ENCODE data around the gene UCP3. TPM values are rescaled to one million over a fixed set of nuclear protein-coding genes. Genes with fewer than 3 reads are reported as not detected.
"Not testable (repeated sequence)": the region's sequence is repeated elsewhere in the genome, so short reads cannot be mapped to it uniquely, and the experiment has no call there.

Gene UCP3
- polyA plus RNA-seq, 1 experiment = 0.77 TPM

DNA sequence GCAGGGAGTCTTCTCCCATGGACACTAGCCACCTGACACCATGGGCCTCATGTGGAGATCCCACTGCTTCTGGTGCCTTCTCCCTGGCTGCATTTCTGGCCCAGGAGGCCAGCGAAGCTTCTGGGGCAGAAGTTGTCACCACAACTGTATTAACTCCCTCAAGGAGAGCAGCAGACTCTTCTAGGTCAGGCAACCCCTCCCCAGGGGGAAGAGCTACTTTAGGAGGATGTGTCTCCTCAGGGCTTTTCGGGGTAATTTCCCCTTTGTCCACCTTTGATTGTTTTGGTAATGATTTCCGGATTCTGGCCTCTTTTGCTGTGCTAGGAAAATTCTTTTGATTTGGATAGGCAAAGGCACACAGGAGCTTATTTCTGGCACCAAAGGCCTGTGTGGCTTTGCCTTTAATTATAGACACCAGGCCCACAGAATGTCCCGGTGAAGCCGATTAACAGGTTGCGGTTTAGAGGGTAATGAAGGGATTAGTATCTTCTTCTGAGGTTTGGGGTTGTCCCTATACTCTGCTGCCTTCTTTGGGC, 17.3 kb downstream of the UCP3 start:
- TF ChIP-seq, protein P1, sequence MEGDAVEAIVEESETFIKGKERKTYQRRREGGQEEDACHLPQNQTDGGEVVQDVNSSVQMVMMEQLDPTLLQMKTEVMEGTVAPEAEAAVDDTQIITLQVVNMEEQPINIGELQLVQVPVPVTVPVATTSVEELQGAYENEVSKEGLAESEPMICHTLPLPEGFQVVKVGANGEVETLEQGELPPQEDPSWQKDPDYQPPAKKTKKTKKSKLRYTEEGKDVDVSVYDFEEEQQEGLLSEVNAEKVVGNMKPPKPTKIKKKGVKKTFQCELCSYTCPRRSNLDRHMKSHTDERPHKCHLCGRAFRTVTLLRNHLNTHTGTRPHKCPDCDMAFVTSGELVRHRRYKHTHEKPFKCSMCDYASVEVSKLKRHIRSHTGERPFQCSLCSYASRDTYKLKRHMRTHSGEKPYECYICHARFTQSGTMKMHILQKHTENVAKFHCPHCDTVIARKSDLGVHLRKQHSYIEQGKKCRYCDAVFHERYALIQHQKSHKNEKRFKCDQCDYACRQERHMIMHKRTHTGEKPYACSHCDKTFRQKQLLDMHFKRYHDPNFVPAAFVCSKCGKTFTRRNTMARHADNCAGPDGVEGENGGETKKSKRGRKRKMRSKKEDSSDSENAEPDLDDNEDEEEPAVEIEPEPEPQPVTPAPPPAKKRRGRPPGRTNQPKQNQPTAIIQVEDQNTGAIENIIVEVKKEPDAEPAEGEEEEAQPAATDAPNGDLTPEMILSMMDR (IDR thresholded peaks at IDR 0.05; ENCODE audit: insufficient read depth, low read depth, low read length) = no peak
- H3K4me3 ChIP-seq (ENCODE audit: low read depth, low read length) = no peak overlapping the region
- DNase-seq (ENCODE audit: low read depth) = no peak
- no peaks in the 10 kb centered on the region for H3K36me3 ChIP-seq (ENCODE audit: control insufficient read depth, insufficient read depth, low read length)
- ChIA-PET POLR2A (no interaction called here), CTCF (no interaction called here)
- no peaks in the 10 kb centered on the region for H3K27me3 ChIP-seq (ENCODE audit: control insufficient read depth, insufficient read depth, low read length)

DNA sequence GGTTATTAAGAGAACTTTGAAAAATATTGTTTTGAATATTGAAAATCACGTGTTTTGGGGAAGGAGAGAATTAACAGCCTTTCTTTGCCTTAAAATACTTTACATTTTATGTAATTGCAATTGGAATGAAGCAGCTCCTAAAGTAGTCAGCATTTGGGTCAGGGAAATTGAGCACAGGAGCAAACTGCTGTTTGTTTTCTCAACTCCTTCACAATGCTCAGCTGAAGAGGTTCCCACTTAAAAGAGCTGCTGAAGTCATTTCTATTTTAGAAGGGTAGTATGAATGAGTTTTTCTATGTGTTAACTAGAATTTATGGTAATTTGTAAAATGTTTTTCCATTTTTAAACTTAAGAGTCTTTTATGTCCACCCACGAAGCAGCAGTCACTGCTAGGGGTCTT, 18.2 kb downstream of the UCP3 start:
- TF ChIP-seq, protein P1 (IDR thresholded peaks at IDR 0.05; ENCODE audit: insufficient read depth, low read depth, low read length) = no peak
- Histone ChIP-seq H3K27me3 (ENCODE audit: control insufficient read depth, insufficient read depth, low read length) (no peaks in the 10 kb centered on the region), H3K36me3 (ENCODE audit: control insufficient read depth, insufficient read depth, low read length) (no peaks in the 10 kb centered on the region), H3K4me3 (ENCODE audit: low read depth, low read length) (no peak overlapping the region)
- ChIA-PET CTCF (no interaction called here), POLR2A (no interaction called here)
- no peak for DNase-seq (ENCODE audit: low read depth)

DNA sequence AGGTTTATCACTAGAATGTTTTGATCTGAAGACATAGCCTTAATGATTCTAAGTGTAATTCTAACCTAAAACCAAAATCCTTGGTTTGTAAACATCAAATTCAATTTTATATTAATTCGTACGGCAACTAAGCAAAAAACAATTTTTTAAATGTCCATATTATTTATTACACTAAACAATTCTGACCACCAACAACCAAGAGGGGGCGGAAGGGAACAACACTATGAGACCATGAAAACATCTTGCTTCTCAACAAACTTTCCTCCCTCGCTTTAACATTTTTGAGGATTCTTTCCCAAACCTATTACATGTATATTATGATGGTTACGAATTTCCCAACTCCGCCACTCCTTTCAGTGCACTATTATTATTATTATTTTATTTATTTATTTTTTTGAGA, 19.7 kb downstream of the UCP3 start:
- ChIA-PET CTCF (no interaction called here), POLR2A (no interaction called here)
- H3K27me3 ChIP-seq (ENCODE audit: control insufficient read depth, insufficient read depth, low read length) = no peaks in the 10 kb centered on the region
- H3K4me3 ChIP-seq (ENCODE audit: low read depth, low read length) = no peak overlapping the region
- H3K36me3 ChIP-seq (ENCODE audit: control insufficient read depth, insufficient read depth, low read length) = no peaks in the 10 kb centered on the region
- DNase-seq (ENCODE audit: low read depth) = no peak
- TF ChIP-seq, protein P1 (IDR thresholded peaks at IDR 0.05; ENCODE audit: insufficient read depth, low read depth, low read length) = no peak

DNA sequence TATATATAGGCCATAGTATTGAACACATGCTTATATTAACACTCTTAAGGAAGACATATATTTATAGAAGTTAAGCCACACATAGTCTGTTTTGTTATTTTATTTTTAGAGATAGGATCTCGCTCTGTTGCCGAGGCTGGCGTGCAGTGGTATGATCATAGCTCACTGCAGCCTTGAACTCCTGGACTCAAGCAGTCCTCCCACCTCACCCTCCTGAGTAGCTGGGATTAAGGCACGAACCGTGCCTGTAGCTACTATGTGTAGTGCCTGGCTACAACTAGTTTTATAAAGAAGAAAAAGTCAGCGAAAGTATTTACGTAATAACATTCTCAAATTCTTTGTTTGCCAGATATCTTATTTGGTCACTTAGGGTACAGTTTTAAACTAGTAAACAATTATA, 20.7 kb downstream of the UCP3 start:
- POLR2A ChIA-PET = no interaction called here
- H3K27me3 ChIP-seq (ENCODE audit: control insufficient read depth, insufficient read depth, low read length) = no peaks in the 10 kb centered on the region
- DNase-seq (ENCODE audit: low read depth) = no peak
- no peak overlapping the region for H3K4me3 ChIP-seq (ENCODE audit: low read depth, low read length)
- TF ChIP-seq, protein P1 (IDR thresholded peaks at IDR 0.05; ENCODE audit: insufficient read depth, low read depth, low read length) = no peak
- CTCF ChIA-PET = no interaction called here
- no peaks in the 10 kb centered on the region for H3K36me3 ChIP-seq (ENCODE audit: control insufficient read depth, insufficient read depth, low read length)

DNA sequence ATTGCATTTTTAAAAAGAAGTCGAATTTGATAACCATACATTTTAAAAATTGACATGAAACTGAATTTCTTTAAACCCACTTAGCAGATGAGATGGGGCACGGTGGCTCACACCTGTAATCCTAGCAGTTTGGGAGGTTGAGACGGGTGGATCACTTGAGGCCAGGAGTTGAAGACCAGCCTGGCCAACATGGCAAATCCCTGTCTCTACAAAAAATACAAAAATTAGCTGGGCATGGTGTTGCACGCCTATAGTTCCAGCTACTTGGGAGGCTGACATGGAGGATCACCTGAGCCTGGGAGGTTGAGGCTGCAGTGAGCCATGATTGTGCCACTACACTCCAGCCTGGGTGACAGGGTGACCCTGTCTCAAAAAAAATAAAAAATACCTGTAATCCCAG, 23.2 kb downstream of the UCP3 start:
- POLR2A ChIA-PET = not testable (repeated sequence)

More for the DNA sequence above, 23.2 kb downstream of the UCP3 start:
- H3K4me3 ChIP-seq (ENCODE audit: low read depth, low read length); CTCF ChIA-PET; H3K36me3 ChIP-seq (ENCODE audit: control insufficient read depth, insufficient read depth, low read length); DNase-seq (ENCODE audit: low read depth); H3K27me3 ChIP-seq (ENCODE audit: control insufficient read depth, insufficient read depth, low read length): not testable (repeated sequence)
